Loucy (cell line): Measurements from ENCODE around the gene ARIH2.

Experiments used
- H2AFZ ChIP-seq: fragments of 200-600 bp; sonication (generic); 2 replicates; pipeline ENCODE4 v1.6.0; 2016; ENCODE audit warnings: antibody characterized with exemption, mild to moderate bottlenecking, low read length, moderate library complexity
- H3F3A ChIP-seq: fragments of 200-600 bp; 2 replicates; pipeline ENCODE4 v1.6.0; 2016; ENCODE audit warnings: antibody characterized with exemption, low read depth, mild to moderate bottlenecking
- H3K27me3 ChIP-seq: fragments of 200-600 bp; sonication (generic); 2 replicates; pipeline ENCODE4 v1.6.1; 2014; ENCODE audit warnings: low read length, mild to moderate bottlenecking; ENCODE audit not compliant: insufficient read depth, poor library complexity, severe bottlenecking
- H3K36me3 ChIP-seq: fragments of 200-600 bp; sonication (generic); 2 replicates; pipeline ENCODE4 v1.6.1; 2016; ENCODE audit warnings: low read length; ENCODE audit not compliant: insufficient read depth
- H3K4me1 ChIP-seq: fragments of 200-600 bp; sonication (generic); 2 replicates; pipeline ENCODE4 v1.5.1; 2014; ENCODE audit warnings: low read length, mild to moderate bottlenecking; ENCODE audit not compliant: insufficient read depth, poor library complexity, severe bottlenecking
- H3K4me2 ChIP-seq: fragments of 200-600 bp; sonication (generic); 2 replicates; pipeline ENCODE4 v1.6.0; 2014; ENCODE audit warnings: antibody characterized with exemption, low read length, low read depth, mild to moderate bottlenecking; ENCODE audit not compliant: poor library complexity, severe bottlenecking
- H3K4me3 ChIP-seq: fragments of 200-600 bp; sonication (generic); 2 replicates; pipeline ENCODE4 v1.5.1; 2014; ENCODE audit warnings: low read length, mild to moderate bottlenecking, mixed read lengths; ENCODE audit not compliant: poor library complexity, severe bottlenecking
- H3K79me2 ChIP-seq: fragments of 200-600 bp; sonication (generic); 2 replicates; pipeline ENCODE4 v1.6.1; 2014; ENCODE audit warnings: low read length; ENCODE audit not compliant: insufficient read depth
- H3K9ac ChIP-seq: fragments of 200-600 bp; sonication (generic); 2 replicates; pipeline ENCODE4 v1.6.0; 2014; ENCODE audit warnings: mild to moderate bottlenecking, low read depth, low read length, moderate library complexity; ENCODE audit not compliant: poor library complexity, severe bottlenecking
- H3K9me2 ChIP-seq: fragments of 200-600 bp; sonication (generic); replicated peaks from 2 replicates; pipeline ENCODE4 v1.6.1; 2016; ENCODE audit warnings: low read depth, low read length, mixed read lengths
- H3K9me3 ChIP-seq: fragments of 200-600 bp; sonication (generic); 2 replicates; pipeline ENCODE4 v1.6.1; 2014; ENCODE audit warnings: mild to moderate bottlenecking, antibody characterized with exemption, low read length, low read depth; ENCODE audit not compliant: insufficient read depth
- H4K20me1 ChIP-seq: fragments of 200-600 bp; sonication (generic); 2 replicates; pipeline ENCODE4 v1.6.0; 2014; ENCODE audit warnings: antibody characterized with exemption, low read length, mild to moderate bottlenecking; ENCODE audit not compliant: insufficient read depth, poor library complexity, severe bottlenecking
- CTCF ChIP-seq: fragments of 200-600 bp; sonication (generic); conservative IDR thresholded peaks from 2 replicates; pipeline ENCODE4 v1.5.1; 2014; ENCODE audit warnings: mild to moderate bottlenecking, antibody characterized with exemption, low read length
- EZH2phosphoT487 ChIP-seq: fragments of 200-600 bp; IDR thresholded peaks from 2 replicates; pipeline ENCODE4 v1.6.1; 2018; ENCODE audit warnings: antibody characterized with exemption, mild to moderate bottlenecking, moderate library complexity, borderline replicate concordance

ARIH2 gene

GRCh38 chr3:48879994-48880377 lies 38.7 kb upstream of the ARIH2 start:
- no peak overlapping the region for H3K4me3 ChIP-seq
- no peaks in the 10 kb centered on the region for H3K27me3 ChIP-seq
- H3K9ac ChIP-seq, result no peak overlapping the region
- no peaks in the 10 kb centered on the region for H3K9me2 ChIP-seq
- no peaks in the 10 kb centered on the region for H3K36me3 ChIP-seq
- no peak overlapping the region for H2AFZ ChIP-seq
- H3F3A ChIP-seq, result no peaks in the 10 kb centered on the region
- no peak for TF ChIP-seq CTCF
- TF ChIP-seq EZH2phosphoT487, result no peak
- no peaks in the 10 kb centered on the region for H4K20me1 ChIP-seq
- H3K4me2 ChIP-seq, result no peak overlapping the region
- no peaks in the 10 kb centered on the region for H3K79me2 ChIP-seq
- H3K4me1 ChIP-seq, result no peaks in the 10 kb centered on the region
- no peaks in the 10 kb centered on the region for H3K9me3 ChIP-seq

GRCh38 chr3:48881006-48881405 lies 37.6 kb upstream of the ARIH2 start:
- TF ChIP-seq EZH2phosphoT487 (no peak), CTCF (no peak)
- Histone ChIP-seq H3K4me2 (no peak overlapping the region), H4K20me1 (no peaks in the 10 kb centered on the region), H3K4me3 (no peak overlapping the region), H3K79me2 (no peaks in the 10 kb centered on the region), H3K9ac (no peak overlapping the region), H3K27me3 (no peaks in the 10 kb centered on the region), H2AFZ (no peak overlapping the region), H3K9me3 (no peaks in the 10 kb centered on the region), H3K9me2 (no peaks in the 10 kb centered on the region), H3K4me1 (no peaks in the 10 kb centered on the region), H3F3A (no peaks in the 10 kb centered on the region), H3K36me3 (no peaks in the 10 kb centered on the region)

GRCh38 chr3:48881652-48882114 lies 37.0 kb upstream of the ARIH2 start:
- TF ChIP-seq CTCF, result no peak
- TF ChIP-seq EZH2phosphoT487, result no peak
- no peaks in the 10 kb centered on the region for H3K9me3 ChIP-seq
- no peak overlapping the region for H2AFZ ChIP-seq
- H3K36me3 ChIP-seq, result no peaks in the 10 kb centered on the region
- H3K79me2 ChIP-seq, result no peaks in the 10 kb centered on the region
- H3K4me1 ChIP-seq, result no peaks in the 10 kb centered on the region
- no peaks in the 10 kb centered on the region for H3F3A ChIP-seq
- no peaks in the 10 kb centered on the region for H3K9me2 ChIP-seq
- H3K9ac ChIP-seq, result no peak overlapping the region
- no peaks in the 10 kb centered on the region for H4K20me1 ChIP-seq
- no peak overlapping the region for H3K4me3 ChIP-seq
- H3K4me2 ChIP-seq, result no peak overlapping the region
- no peaks in the 10 kb centered on the region for H3K27me3 ChIP-seq
